Measurements from ENCODE around the gene BTN2A1.
"Not testable (repeated sequence)": the region's sequence is repeated elsewhere in the genome, so short reads cannot be mapped to it uniquely, and the experiment has no call there.

The BTN2A1 gene

GRCh38 chr6:26484161-26484560 is 26.4 kb downstream of the BTN2A1 start:
- DNase-seq (ENCODE audit: low read depth, low spot score): no peak
- no peak overlapping the region for H3K4me3 ChIP-seq (ENCODE audit: low read length)

GRCh38 chr6:26485112-26485780 is 27.5 kb downstream of the BTN2A1 start:
- no peak overlapping the region for H3K4me3 ChIP-seq (ENCODE audit: low read length)
- no peak for DNase-seq (ENCODE audit: low read depth, low spot score)

GRCh38 chr6:26486358-26486757 is 28.6 kb downstream of the BTN2A1 start:
- no peak for DNase-seq (ENCODE audit: low read depth, low spot score)
- H3K4me3 ChIP-seq (ENCODE audit: low read length): no peak overlapping the region

GRCh38 chr6:26487466-26487865 is 29.7 kb downstream of the BTN2A1 start:
- no peak overlapping the region for H3K4me3 ChIP-seq (ENCODE audit: low read length)

GRCh38 chr6:26489996-26490964 is 32.5 kb downstream of the BTN2A1 start:
- no peak overlapping the region for H3K4me3 ChIP-seq (ENCODE audit: low read length)
- DNase-seq (ENCODE audit: low read depth, low spot score): no peak

More at GRCh38 chr6:26487466-26487865, 29.7 kb downstream of the BTN2A1 start:
- no peak for DNase-seq (ENCODE audit: low read depth, low spot score)

- H3K4me3 ChIP-seq (ENCODE audit: low read length): no peak overlapping the region
- DNase-seq (ENCODE audit: low read depth, low spot score): no peak
Observed at GRCh38 chr6:26491604-26492003, 33.8 kb downstream of the BTN2A1 start.

- H3K4me3 ChIP-seq (ENCODE audit: low read length): no peak overlapping the region
- DNase-seq (ENCODE audit: low read depth, low spot score): no peak
Observed at GRCh38 chr6:26493258-26493657, 35.5 kb downstream of the BTN2A1 start.

GRCh38 chr6:26494117-26494516 is 36.4 kb downstream of the BTN2A1 start:
- DNase-seq (ENCODE audit: low read depth, low spot score): no peak
- no peak overlapping the region for H3K4me3 ChIP-seq (ENCODE audit: low read length)

- DNase-seq (ENCODE audit: low read depth, low spot score): no peak
- no peak overlapping the region for H3K4me3 ChIP-seq (ENCODE audit: low read length)
Observed at GRCh38 chr6:26495281-26495680, 37.5 kb downstream of the BTN2A1 start.

GRCh38 chr6:26497610-26498009 is 39.9 kb downstream of the BTN2A1 start:
- DNase-seq (ENCODE audit: low read depth, low spot score): no peak
- no peak overlapping the region for H3K4me3 ChIP-seq (ENCODE audit: low read length)

- DNase-seq (ENCODE audit: low read depth, low spot score): no peak
- H3K4me3 ChIP-seq (ENCODE audit: low read length): no peak within 1 kb of the TSS
Observed at GRCh38 chr6:26500102-26500501, 42.3 kb downstream of the BTN2A1 start, which contains the start of gene BTN1A1. Gene BTN1A1, plus strand, starts transcription at chr6:26500303. Its CDS starts 984 bp downstream, at chr6:26501287.

GRCh38 chr6:26501482-26501986 is 43.8 kb downstream of the BTN2A1 start:
- no peak overlapping the region for H3K4me3 ChIP-seq (ENCODE audit: low read length)
- DNase-seq (ENCODE audit: low read depth, low spot score): no peak

- no peak overlapping the region for H3K4me3 ChIP-seq (ENCODE audit: low read length)
- DNase-seq (ENCODE audit: low read depth, low spot score): no peak
Observed at GRCh38 chr6:26502165-26502564, 44.4 kb downstream of the BTN2A1 start.

- H3K4me3 ChIP-seq (ENCODE audit: low read length): no peak overlapping the region
Observed at GRCh38 chr6:26502626-26503025, 44.9 kb downstream of the BTN2A1 start.

GRCh38 chr6:26507658-26508057 is 49.9 kb downstream of the BTN2A1 start:
- no peak for DNase-seq (ENCODE audit: low read depth, low spot score)
- H3K4me3 ChIP-seq (ENCODE audit: low read length): no peak overlapping the region

More at GRCh38 chr6:26502626-26503025, 44.9 kb downstream of the BTN2A1 start:
- DNase-seq (ENCODE audit: low read depth, low spot score): no peak

- H3K4me3 ChIP-seq (ENCODE audit: low read length); DNase-seq (ENCODE audit: low read depth, low spot score): not testable (repeated sequence)
Observed at GRCh38 chr6:26511033-26511432, 53.3 kb downstream of the BTN2A1 start.

GRCh38 chr6:26514984-26515383 is 57.2 kb downstream of the BTN2A1 start:
- no peak overlapping the region for H3K4me3 ChIP-seq (ENCODE audit: low read length)
- DNase-seq (ENCODE audit: low read depth, low spot score): no peak

- H3K4me3 ChIP-seq (ENCODE audit: low read length): no peak overlapping the region
- no peak for DNase-seq (ENCODE audit: low read depth, low spot score)
Observed at GRCh38 chr6:26516481-26517427, 59.0 kb downstream of the BTN2A1 start.
